OCI-LY1 (cell line): ENCODE data around the gene CMIP.

Experiments
- EZH2 ChIP-seq: fragments of 200-600 bp; sonication (generic), shearing (Covaris generic); IDR thresholded peaks from 2 replicates; pipeline ENCODE4 v1.8.0; 2017; ENCODE audit warnings: borderline replicate concordance, mixed run types, mild to moderate bottlenecking, antibody characterized with exemption, low read length, moderate library complexity, mixed read lengths
- TF ChIP-seq, protein P1 (sequence below): fragments of 200-600 bp; sonication (generic), shearing (Covaris generic); IDR thresholded peaks from 2 replicates; pipeline ENCODE4 v1.5.1; 2017; ENCODE audit warnings: mild to moderate bottlenecking, antibody characterized with exemption, low read length, moderate library complexity, mixed read lengths

DNA sequence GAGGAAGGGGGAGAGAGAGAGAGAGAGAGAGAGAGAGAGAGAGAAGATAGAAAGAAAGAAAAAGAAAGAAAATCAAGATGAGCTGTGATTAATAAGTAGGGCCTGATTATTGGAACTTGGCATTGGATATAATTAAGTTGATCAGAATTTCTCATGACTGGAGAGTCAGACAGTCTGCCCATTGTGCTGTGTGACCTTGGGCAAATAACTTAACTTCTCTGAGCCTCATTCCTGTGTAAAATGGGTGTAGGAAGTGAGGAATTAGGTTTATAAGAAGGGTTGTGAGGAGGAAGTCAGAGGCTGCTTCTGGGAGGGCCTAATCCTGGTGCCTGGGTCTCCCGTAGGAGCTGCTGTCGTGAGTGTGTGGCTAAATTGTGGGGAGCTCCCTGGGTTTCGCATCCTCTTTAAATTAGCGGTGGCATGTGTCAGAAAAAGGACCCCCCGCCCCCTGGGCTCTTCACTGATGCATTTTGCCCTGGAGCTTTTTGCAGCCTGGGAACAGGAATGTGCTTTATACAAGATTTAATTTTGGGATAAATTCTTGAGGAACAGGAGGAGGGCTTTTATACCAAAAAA is 76.0 kb downstream of the CMIP start:
- TF ChIP-seq, protein P1, sequence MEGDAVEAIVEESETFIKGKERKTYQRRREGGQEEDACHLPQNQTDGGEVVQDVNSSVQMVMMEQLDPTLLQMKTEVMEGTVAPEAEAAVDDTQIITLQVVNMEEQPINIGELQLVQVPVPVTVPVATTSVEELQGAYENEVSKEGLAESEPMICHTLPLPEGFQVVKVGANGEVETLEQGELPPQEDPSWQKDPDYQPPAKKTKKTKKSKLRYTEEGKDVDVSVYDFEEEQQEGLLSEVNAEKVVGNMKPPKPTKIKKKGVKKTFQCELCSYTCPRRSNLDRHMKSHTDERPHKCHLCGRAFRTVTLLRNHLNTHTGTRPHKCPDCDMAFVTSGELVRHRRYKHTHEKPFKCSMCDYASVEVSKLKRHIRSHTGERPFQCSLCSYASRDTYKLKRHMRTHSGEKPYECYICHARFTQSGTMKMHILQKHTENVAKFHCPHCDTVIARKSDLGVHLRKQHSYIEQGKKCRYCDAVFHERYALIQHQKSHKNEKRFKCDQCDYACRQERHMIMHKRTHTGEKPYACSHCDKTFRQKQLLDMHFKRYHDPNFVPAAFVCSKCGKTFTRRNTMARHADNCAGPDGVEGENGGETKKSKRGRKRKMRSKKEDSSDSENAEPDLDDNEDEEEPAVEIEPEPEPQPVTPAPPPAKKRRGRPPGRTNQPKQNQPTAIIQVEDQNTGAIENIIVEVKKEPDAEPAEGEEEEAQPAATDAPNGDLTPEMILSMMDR: no peak
- no peak for TF ChIP-seq EZH2
